ENCODE results near the gene KRTAP10-8.

KRTAP10-8 gene

GRCh38 chr21:44614961-44615391 lies 3.1 kb downstream of the KRTAP10-8 start:
- in situ Hi-C loops (cut with HindIII; ENCODE audit: low pct_ligation_motif_present, low sequenced_read_pairs): no loop called here
- Histone ChIP-seq H3K4me3 (ENCODE audit: low read depth, low read length) (no peak overlapping the region), H3K36me3 (replicated peaks) (no peaks in the 10 kb centered on the region), H3K27ac (no peak overlapping the region), H3K27me3 (replicated peaks) (no peaks in the 10 kb centered on the region)
- no peak for TF ChIP-seq CTCF (IDR thresholded peaks at IDR 0.05; ENCODE audit: low read depth, low read length, missing control alignments)
- no peak for DNase-seq

- TF ChIP-seq CTCF (IDR thresholded peaks at IDR 0.05; ENCODE audit: low read depth, low read length, missing control alignments): no peak
- DNase-seq: no peak
- H3K27ac ChIP-seq: no peak overlapping the region
- no peak overlapping the region for H3K4me3 ChIP-seq (ENCODE audit: low read depth, low read length)
- in situ Hi-C loops (cut with HindIII; ENCODE audit: low pct_ligation_motif_present, low sequenced_read_pairs): no loop called here
- H3K36me3 ChIP-seq (replicated peaks): no peaks in the 10 kb centered on the region
- H3K27me3 ChIP-seq (replicated peaks): no peaks in the 10 kb centered on the region
These were observed 3.6 kb downstream of the KRTAP10-8 start for GRCh38 chr21:44615466-44615865.

GRCh38 chr21:44615911-44616590 lies 4.2 kb downstream of the KRTAP10-8 start:
- Histone ChIP-seq H3K36me3 (replicated peaks) (no peaks in the 10 kb centered on the region), H3K27ac (no peak overlapping the region), H3K4me3 (ENCODE audit: low read depth, low read length) (no peak overlapping the region), H3K27me3 (replicated peaks) (no peaks in the 10 kb centered on the region)
- DNase-seq: no peak
- in situ Hi-C loops (cut with HindIII; ENCODE audit: low pct_ligation_motif_present, low sequenced_read_pairs): no loop called here
- no peak for TF ChIP-seq CTCF (IDR thresholded peaks at IDR 0.05; ENCODE audit: low read depth, low read length, missing control alignments)

GRCh38 chr21:44616591-44616926 lies 4.7 kb downstream of the KRTAP10-8 start:
- no peak overlapping the region for H3K4me3 ChIP-seq (ENCODE audit: low read depth, low read length)
- H3K36me3 ChIP-seq (replicated peaks): no peaks in the 10 kb centered on the region
- TF ChIP-seq CTCF (IDR thresholded peaks at IDR 0.05; ENCODE audit: low read depth, low read length, missing control alignments): no peak
- H3K27me3 ChIP-seq (replicated peaks): no peaks in the 10 kb centered on the region
- DNase-seq: no peak
- in situ Hi-C loops (cut with HindIII; ENCODE audit: low pct_ligation_motif_present, low sequenced_read_pairs): no loop called here
- H3K27ac ChIP-seq: no peak overlapping the region

- in situ Hi-C loops (cut with HindIII; ENCODE audit: low pct_ligation_motif_present, low sequenced_read_pairs): no loop called here
- no peak for TF ChIP-seq CTCF (IDR thresholded peaks at IDR 0.05; ENCODE audit: low read depth, low read length, missing control alignments)
- no peaks in the 10 kb centered on the region for H3K27me3 ChIP-seq (replicated peaks)
- no peak overlapping the region for H3K4me3 ChIP-seq (ENCODE audit: low read depth, low read length)
- no peak overlapping the region for H3K27ac ChIP-seq
- no peaks in the 10 kb centered on the region for H3K36me3 ChIP-seq (replicated peaks)
- DNase-seq: no peak
These were observed 5.2 kb downstream of the KRTAP10-8 start for GRCh38 chr21:44617071-44617501.

- Histone ChIP-seq H3K27me3 (replicated peaks) (no peaks in the 10 kb centered on the region), H3K4me3 (ENCODE audit: low read depth, low read length) (no peak overlapping the region), H3K36me3 (replicated peaks) (no peaks in the 10 kb centered on the region), H3K27ac (no peak overlapping the region)
- peak; percentile 14 for TF ChIP-seq CTCF (IDR thresholded peaks at IDR 0.05; ENCODE audit: low read depth, low read length, missing control alignments)
- in situ Hi-C loops (cut with HindIII; ENCODE audit: low pct_ligation_motif_present, low sequenced_read_pairs): no loop called here
- peak; percentile 7 for DNase-seq
These were observed 6.6 kb downstream of the KRTAP10-8 start for GRCh38 chr21:44618504-44618903.

Measured in brain microvascular endothelial cell (primary cell).